PC-9 (cell line): Measurements from ENCODE around the gene EOMES. TPM values are rescaled to one million over a fixed set of nuclear protein-coding genes. Genes with fewer than 3 reads are reported as not detected.

Experiments used
- BruUV-seq: library from RNA; stranded (reverse); fragments of 400-500 nt; replicated peaks from 2 replicates; lab custom pipeline; 2021; lab: Mats Ljungman, UMichigan
- CTCF ChIA-PET: fragments of 300-600 bp; sonication (Branson Sonifier 250); formaldehyde crosslinking; loops from one replicate; lab custom pipeline; 2022; ENCODE audit warnings: antibody characterized with exemption; lab: Charles Lee
- POLR2A ChIA-PET: fragments of 300-600 bp; sonication (Branson Sonifier 250); formaldehyde crosslinking; loops from one replicate; lab custom pipeline; 2022; ENCODE audit warnings: antibody characterized with exemption; ENCODE audit not compliant: unreplicated experiment; lab: Charles Lee
- DNase-seq, 2 experiments: peaks; one replicate each; pipeline versions ENCODE4 v3.0.0 to v3.0.0-alpha.2; 2015 to 2022; ENCODE audit warnings: mixed read lengths in 1 of 2
- H2AFZ ChIP-seq: fragments of 200-600 bp; sonication (generic); 2 replicates; pipeline ENCODE4 v1.8.1; 2017; ENCODE audit warnings: antibody characterized with exemption
- H3F3A ChIP-seq: fragments of 200-600 bp; sonication (generic); 2 replicates; pipeline ENCODE4 v1.8.1; 2017; ENCODE audit warnings: antibody characterized with exemption, mild to moderate bottlenecking, low read depth; ENCODE audit not compliant: insufficient read depth
- H3K27ac ChIP-seq: fragments of 200-600 bp; sonication (generic); 2 replicates; pipeline ENCODE4 v1.6.1; 2016; ENCODE audit warnings: mixed run types
- H3K27me3 ChIP-seq: fragments of 200-600 bp; sonication (generic); 2 replicates; pipeline ENCODE4 v1.6.1; 2016; ENCODE audit warnings: low read depth, mixed run types; ENCODE audit not compliant: insufficient read depth
- H3K36me3 ChIP-seq: fragments of 200-600 bp; sonication (generic); 2 replicates; pipeline ENCODE4 v1.6.1; 2016; ENCODE audit warnings: low read depth, mixed run types
- H3K4me1 ChIP-seq: fragments of 200-600 bp; sonication (generic); replicated peaks from 2 replicates; pipeline ENCODE4 v1.6.1; 2016; ENCODE audit warnings: mixed run types; ENCODE audit not compliant: insufficient read depth
- H3K4me2 ChIP-seq: fragments of 200-600 bp; sonication (generic); 2 replicates; pipeline ENCODE4 v1.6.1; 2017; ENCODE audit warnings: mixed run types
- H3K4me3 ChIP-seq: fragments of 200-600 bp; sonication (generic); 2 replicates; pipeline ENCODE4 v1.6.1; 2016; ENCODE audit warnings: mixed run types
- H3K79me2 ChIP-seq: fragments of 200-600 bp; sonication (generic); 2 replicates; pipeline ENCODE4 v1.6.1; 2017; ENCODE audit warnings: low read depth, mixed run types
- H3K9me2 ChIP-seq: fragments of 200-600 bp; sonication (generic); 2 replicates; pipeline ENCODE4 v1.8.1; 2017; ENCODE audit warnings: mild to moderate bottlenecking; ENCODE audit not compliant: insufficient read depth
- H3K9me3 ChIP-seq: fragments of 200-600 bp; sonication (generic); 2 replicates; pipeline ENCODE4 v1.8.1; 2016; ENCODE audit warnings: low read depth; ENCODE audit not compliant: insufficient read depth
- H4K20me1 ChIP-seq: fragments of 200-600 bp; sonication (generic); 2 replicates; pipeline ENCODE4 v1.8.1; 2017; ENCODE audit not compliant: insufficient read depth
- EZH2 ChIP-seq: fragments of 200-600 bp; sonication (generic); IDR thresholded peaks from 2 replicates; pipeline ENCODE4 v1.8.0; 2017; ENCODE audit warnings: antibody characterized with exemption, low read depth
- intact Hi-C: fragments of 100-400 bp; cut with micrococcal nuclease; formaldehyde crosslinking; loops from one replicate; pipeline ENCODE4 v1.10.0; 2022; ENCODE audit not compliant: unreplicated experiment
- total RNA-seq: library from RNA; stranded (reverse); gene quantifications from 2 replicates; pipeline ENCODE4 v1.2.3, GENCODE V29; 2021
- TF ChIP-seq, protein P1 (sequence below): fragments of 200-600 bp; sonication (generic); conservative IDR thresholded peaks from 2 replicates; pipeline ENCODE4 v1.6.1; 2017; ENCODE audit warnings: mixed run types, antibody characterized with exemption, mild to moderate bottlenecking, moderate library complexity

EOMES gene
- total RNA-seq, 1 experiment from 2014 or later, result not detected

DNA sequence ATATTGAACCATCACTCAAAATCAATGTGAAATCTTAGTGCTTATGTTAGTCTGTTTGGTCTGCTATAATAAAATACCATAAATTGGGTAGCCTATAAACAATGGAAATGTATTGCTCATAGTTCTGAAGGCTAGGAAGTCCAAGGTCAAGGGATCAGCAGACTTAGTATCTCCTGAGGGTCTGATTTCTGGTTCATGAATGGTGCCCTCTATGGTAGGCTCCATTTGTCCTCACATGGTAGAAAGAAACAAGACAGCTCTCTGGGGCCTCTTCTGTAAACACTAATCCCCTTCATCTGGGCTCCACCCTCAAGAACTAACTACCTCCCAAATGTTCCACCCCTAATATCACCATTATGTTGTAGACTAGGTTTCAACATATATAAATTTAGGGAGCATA, 15.0 kb upstream of the EOMES start:
- no peak overlapping the region for H3K4me2 ChIP-seq
- no peak overlapping the region for H3K4me3 ChIP-seq
- no peak overlapping the region for H2AFZ ChIP-seq
- no peak overlapping the region for H3K27ac ChIP-seq
- no peaks in the 10 kb centered on the region for H3K27me3 ChIP-seq
- intact Hi-C loops, result no loop called here
- H3F3A ChIP-seq, result no peaks in the 10 kb centered on the region
- no peaks in the 10 kb centered on the region for H3K4me1 ChIP-seq
- no peaks in the 10 kb centered on the region for H4K20me1 ChIP-seq
- no peaks in the 10 kb centered on the region for H3K79me2 ChIP-seq
- BruUV-seq, result no TSS peak
- no peak for DNase-seq
- POLR2A ChIA-PET, result no interaction called here
- TF ChIP-seq EZH2, result no peak
- TF ChIP-seq, protein P1, sequence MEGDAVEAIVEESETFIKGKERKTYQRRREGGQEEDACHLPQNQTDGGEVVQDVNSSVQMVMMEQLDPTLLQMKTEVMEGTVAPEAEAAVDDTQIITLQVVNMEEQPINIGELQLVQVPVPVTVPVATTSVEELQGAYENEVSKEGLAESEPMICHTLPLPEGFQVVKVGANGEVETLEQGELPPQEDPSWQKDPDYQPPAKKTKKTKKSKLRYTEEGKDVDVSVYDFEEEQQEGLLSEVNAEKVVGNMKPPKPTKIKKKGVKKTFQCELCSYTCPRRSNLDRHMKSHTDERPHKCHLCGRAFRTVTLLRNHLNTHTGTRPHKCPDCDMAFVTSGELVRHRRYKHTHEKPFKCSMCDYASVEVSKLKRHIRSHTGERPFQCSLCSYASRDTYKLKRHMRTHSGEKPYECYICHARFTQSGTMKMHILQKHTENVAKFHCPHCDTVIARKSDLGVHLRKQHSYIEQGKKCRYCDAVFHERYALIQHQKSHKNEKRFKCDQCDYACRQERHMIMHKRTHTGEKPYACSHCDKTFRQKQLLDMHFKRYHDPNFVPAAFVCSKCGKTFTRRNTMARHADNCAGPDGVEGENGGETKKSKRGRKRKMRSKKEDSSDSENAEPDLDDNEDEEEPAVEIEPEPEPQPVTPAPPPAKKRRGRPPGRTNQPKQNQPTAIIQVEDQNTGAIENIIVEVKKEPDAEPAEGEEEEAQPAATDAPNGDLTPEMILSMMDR, result no peak
- H3K36me3 ChIP-seq, result no peaks in the 10 kb centered on the region
- no peaks in the 10 kb centered on the region for H3K9me3 ChIP-seq
- CTCF ChIA-PET, result no interaction called here
- H3K9me2 ChIP-seq, result peaks cover 4% of the 10 kb centered on the region; the same call in 1 of the 2 replicates

DNA sequence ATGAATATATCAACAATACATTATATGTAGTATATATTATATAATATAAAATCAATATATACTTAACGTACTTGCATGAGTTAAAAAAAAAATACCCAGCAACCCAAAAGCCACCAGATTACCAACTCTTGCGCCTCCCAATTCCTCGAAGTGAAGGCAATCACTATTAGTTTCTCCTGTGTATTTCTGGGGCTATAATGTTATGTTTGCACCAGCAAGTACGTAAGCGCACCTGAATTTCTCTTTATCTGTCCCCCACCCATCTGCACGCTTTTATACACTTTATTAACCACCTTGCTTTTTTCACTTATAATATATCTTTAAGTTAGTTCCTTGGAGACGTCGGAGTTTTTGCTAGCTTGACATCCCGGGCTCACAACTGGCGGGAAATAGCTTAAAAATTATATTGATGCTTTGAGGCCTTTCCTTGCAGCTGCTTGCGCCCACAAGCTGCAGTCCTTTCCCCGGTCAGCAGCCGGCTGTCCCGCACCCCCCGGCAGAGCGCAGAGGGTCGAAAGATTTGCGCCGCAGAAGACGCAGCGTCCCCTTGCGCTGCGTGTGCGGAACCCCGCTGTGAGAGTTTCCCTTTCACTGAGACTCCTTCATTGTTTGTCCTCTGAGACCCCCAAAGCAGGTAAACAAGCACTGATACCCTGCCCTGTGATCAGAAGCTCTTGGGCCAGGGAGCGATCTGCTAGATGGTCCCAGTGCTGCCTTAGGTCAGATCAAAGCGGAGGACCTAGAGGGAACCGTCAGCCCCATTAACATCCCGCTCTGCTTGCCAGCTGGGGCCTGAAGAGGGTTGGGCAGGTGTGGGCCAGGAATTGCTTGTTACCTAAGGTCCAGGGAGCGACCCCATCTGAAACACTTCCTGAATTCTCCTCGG, 8.9 kb upstream of the EOMES start:
- intact Hi-C loops, result no loop called here
- Histone ChIP-seq H4K20me1 (no peaks in the 10 kb centered on the region), H3K27me3 (peaks cover 8% of the 10 kb centered on the region; the same call in 1 of the 2 replicates), H3K27ac (no peak overlapping the region), H3K36me3 (no peaks in the 10 kb centered on the region), H3K9me2 (peaks cover 4% of the 10 kb centered on the region; the same call in 1 of the 2 replicates), H3K79me2 (no peaks in the 10 kb centered on the region), H3K4me2 (no peak overlapping the region), H3K9me3 (no peaks in the 10 kb centered on the region), H3F3A (no peaks in the 10 kb centered on the region), H3K4me3 (no peak overlapping the region), H3K4me1 (no peaks in the 10 kb centered on the region), H2AFZ (no peak overlapping the region)
- no TSS peak for BruUV-seq
- ChIA-PET POLR2A (no interaction called here), CTCF (no interaction called here)
- TF ChIP-seq EZH2, result no peak
- TF ChIP-seq, protein P1, result no peak
- DNase-seq, result no peak

DNA sequence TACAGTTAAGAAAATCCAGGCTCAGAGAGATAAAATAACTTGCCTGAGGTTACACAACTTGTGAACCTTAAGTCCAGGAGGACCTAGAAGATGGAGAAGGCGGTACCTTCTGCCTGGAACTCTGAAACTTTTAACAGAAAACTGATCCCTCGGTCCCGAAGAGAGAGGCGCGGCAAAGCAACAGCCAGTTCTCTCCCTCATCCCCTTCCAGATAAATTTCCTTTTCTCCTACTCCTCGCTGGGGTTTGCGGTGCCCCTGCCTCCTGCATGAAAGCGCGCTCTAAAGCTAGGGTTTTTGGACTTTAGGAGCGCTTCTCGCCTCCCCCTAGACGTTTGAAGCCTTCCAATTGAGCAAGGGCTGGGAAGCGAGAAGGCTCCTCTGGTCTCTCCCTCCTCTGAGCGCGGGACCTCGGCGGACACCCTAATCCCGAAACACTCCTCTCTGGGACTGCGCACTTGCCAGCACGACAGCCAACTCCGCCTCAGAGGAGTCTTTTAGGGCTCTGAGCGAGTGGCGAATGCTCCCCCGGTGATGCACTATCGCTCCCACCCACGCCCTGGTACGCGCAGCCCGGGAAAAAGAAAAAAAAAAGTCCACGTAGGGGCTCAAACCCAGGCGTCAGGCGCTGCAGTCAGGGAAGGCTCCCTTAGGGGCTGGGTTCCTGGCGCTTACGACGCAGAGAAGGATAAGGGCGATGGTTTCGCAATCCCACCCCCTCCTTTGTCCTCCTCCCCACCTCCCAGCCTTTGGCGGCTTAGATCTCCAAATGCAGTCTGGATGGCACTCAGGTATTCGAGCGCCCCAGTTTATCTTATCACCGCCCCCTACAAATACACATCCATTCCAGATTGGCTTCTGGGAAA, 7.9 kb upstream of the EOMES start:
- Histone ChIP-seq H3K27me3 (peaks cover 8% of the 10 kb centered on the region; the same call in 1 of the 2 replicates), H3K36me3 (no peaks in the 10 kb centered on the region), H4K20me1 (no peaks in the 10 kb centered on the region), H2AFZ (no peak overlapping the region), H3K9me2 (no peaks in the 10 kb centered on the region; the same call in 1 of the 2 replicates), H3K4me2 (no peak overlapping the region), H3K27ac (no peak overlapping the region), H3K79me2 (no peaks in the 10 kb centered on the region), H3K4me3 (no peak overlapping the region), H3K4me1 (no peaks in the 10 kb centered on the region), H3F3A (no peaks in the 10 kb centered on the region), H3K9me3 (no peaks in the 10 kb centered on the region)
- intact Hi-C loops, result no loop called here
- ChIA-PET CTCF (no interaction called here), POLR2A (no interaction called here)
- TF ChIP-seq EZH2, result no peak
- TF ChIP-seq, protein P1, result no peak
- BruUV-seq, result no TSS peak
- DNase-seq, result no peak
